HepG2 (cell line): ENCODE results near the gene PTPN22. TPM values are rescaled to one million over a fixed set of nuclear protein-coding genes. Genes with fewer than 3 reads are reported as not detected.

ENCODE experiments used
- ARNT2 ChIP-seq: sonication (generic); formaldehyde crosslinking; IDR thresholded peaks from 2 replicates; pipeline ENCODE4 v1.8.0; 2022; ENCODE audit warnings: mild to moderate bottlenecking, low read depth, missing genetic modification reagents, moderate library complexity
- GABPA ChIP-seq, 2 experiments: IDR thresholded peaks; 2 replicates each; pipeline ENCODE4 v1.6.1; 2011 to 2016; ENCODE audit warnings: low read depth in 2 of 2, low read length in 1 of 2, missing biosample characterization in 1 of 2, missing genetic modification characterization in 1 of 2
- MTERF4 ChIP-seq: sonication (generic); formaldehyde crosslinking; IDR thresholded peaks from 2 replicates; pipeline ENCODE4 v1.8.0; 2023; ENCODE audit warnings: mild to moderate bottlenecking, missing genetic modification reagents
- NR0B2 ChIP-seq: sonication (generic); formaldehyde crosslinking; IDR thresholded peaks from 2 replicates; pipeline ENCODE4 v1.4.0; 2020; ENCODE audit warnings: mild to moderate bottlenecking, missing genetic modification reagents
- THAP7 ChIP-seq: sonication (generic); formaldehyde crosslinking; IDR thresholded peaks from 2 replicates; pipeline ENCODE4 v1.8.1; 2023; ENCODE audit warnings: mild to moderate bottlenecking, missing genetic modification reagents
- ZEB1 ChIP-seq: IDR thresholded peaks from 2 replicates; pipeline ENCODE4 v1.6.1; 2012; ENCODE audit warnings: mild to moderate bottlenecking, low read depth, inconsistent platforms; ENCODE audit not compliant: insufficient replicate concordance
- ZFP36 ChIP-seq: fragments of 150-350 bp; IDR thresholded peaks from 2 replicates; pipeline ENCODE4 v1.6.1; 2018; ENCODE audit warnings: borderline replicate concordance, low read length, low read depth; ENCODE audit not compliant: partially characterized antibody
- ZGPAT ChIP-seq: IDR thresholded peaks from 2 replicates; pipeline ENCODE4 v1.6.1; 2016; ENCODE audit warnings: mild to moderate bottlenecking
- ZHX1 ChIP-seq: sonication (generic); formaldehyde crosslinking; IDR thresholded peaks from 2 replicates; pipeline ENCODE4 v1.8.1; 2022; ENCODE audit warnings: low read depth, mild to moderate bottlenecking, missing genetic modification reagents
- ZNF143 ChIP-seq: sonication (generic); formaldehyde crosslinking; IDR thresholded peaks from 2 replicates; pipeline ENCODE4 v1.4.0; 2020; ENCODE audit warnings: missing genetic modification reagents
- ZNF318 ChIP-seq: sonication (generic); formaldehyde crosslinking; IDR thresholded peaks from 2 replicates; pipeline ENCODE4 v1.4.0; 2020; ENCODE audit warnings: mild to moderate bottlenecking, missing genetic modification reagents
- polyA plus RNA-seq, 8 experiments: library from polyadenylated mRNA; depleted of rRNA in 3 of 8; stranded (reverse) in 7 of 8; unstranded in 1 of 8; fragments of >200 nt; fragmentation: Illumina TruSeq in 4 of 8; extraction: Trizol in 4 of 8; gene quantifications; 2 replicates each; pipeline versions ENCODE4 v1.2.1 to v1.2.3, GENCODE V29; 2011 to 2016; ENCODE audit warnings: low read depth in 4 of 8, missing spikeins in 1 of 8, mixed read lengths in 1 of 8; ENCODE audit not compliant: insufficient read depth in 1 of 8
- total RNA-seq, 5 experiments: library from RNA; depleted of rRNA; stranded (reverse); fragments of >200 nt; fragmentation: Illumina TruSeq; extraction: Trizol; gene quantifications; 2 replicates each; pipeline ENCODE4 v1.2.3, GENCODE V29; 2016; ENCODE audit warnings: low read depth in 1 of 5

PTPN22 gene
- total and polyA plus RNA-seq, 2 of the 13 experiments (the other 11 are each of a cell fraction or from before 2014, with no cell fraction given) = not detected

GRCh38 chr1:113904674-113905434 is 33.3 kb upstream of the PTPN22 start, which contains the start of the genes AP4B1 and DCLRE1B (continued):
- TF ChIP-seq ZFP36 (no peak), MTERF4 (CRISPR knock-in tag) (no peak; the same call in 1 of the 2 replicates), ZNF143 (CRISPR knock-in tag) (peak; percentile 56), ZHX1 (CRISPR knock-in tag) (peak; percentile 86), ZGPAT (CRISPR knock-in tag) (peak; percentile 97), ZEB1 (peak; percentile 28), ZNF318 (no peak), ARNT2 (CRISPR knock-in tag) (peak; percentile 72; the same call in 1 of the 2 replicates), NR0B2 (peak; percentile 73; the same call in 1 of the 2 replicates), THAP7 (CRISPR knock-in tag) (no peak), GABPA (IDR thresholded peaks at IDR 0.05; ENCODE audit: low read depth, low read length) (peak; percentile 72), GABPA (CRISPR knock-in tag; IDR thresholded peaks at IDR 0.05; ENCODE audit: low read depth) (peak; percentile 93)
